MM.1S (cell line): ENCODE results near the gene RPL3.

Experiments used
- DNase-seq: peaks from one replicate; pipeline ENCODE4 v3.0.0-alpha.2; 2015
- H2AFZ ChIP-seq: fragments of 300-600 bp; sonication (generic); 2 replicates; pipeline ENCODE4 v1.6.0; 2016; ENCODE audit warnings: antibody characterized with exemption, low read length
- H3F3A ChIP-seq: fragments of 300-600 bp; sonication (generic); 2 replicates; pipeline ENCODE4 v1.6.1; 2016; ENCODE audit warnings: mild to moderate bottlenecking, antibody characterized with exemption, low read length, moderate library complexity, mixed read lengths; ENCODE audit not compliant: insufficient read depth
- H3K27ac ChIP-seq: fragments of 300-600 bp; sonication (generic); 2 replicates; pipeline ENCODE4 v1.5.1; 2016; ENCODE audit warnings: mild to moderate bottlenecking, low read length
- H3K27me3 ChIP-seq: fragments of 300-600 bp; sonication (generic); replicated peaks from 2 replicates; pipeline ENCODE4 v1.6.0; 2016; ENCODE audit warnings: low read length; ENCODE audit not compliant: insufficient read depth
- H3K36me3 ChIP-seq: fragments of 300-600 bp; sonication (generic); replicated peaks from 2 replicates; pipeline ENCODE4 v1.6.1; 2016; ENCODE audit warnings: mild to moderate bottlenecking, low read length, mixed read lengths; ENCODE audit not compliant: insufficient read depth
- H3K4me1 ChIP-seq: fragments of 300-600 bp; sonication (generic); 2 replicates; pipeline ENCODE4 v1.6.1; 2016; ENCODE audit warnings: low read length, mixed read lengths
- H3K4me2 ChIP-seq: fragments of 300-600 bp; sonication (generic); 2 replicates; pipeline ENCODE4 v1.6.0; 2016; ENCODE audit warnings: low read depth, low read length
- H3K4me3 ChIP-seq: fragments of 300-600 bp; sonication (generic); 2 replicates; pipeline ENCODE4 v1.5.1; 2016; ENCODE audit warnings: low read length, mixed read lengths
- H3K79me2 ChIP-seq: fragments of 300-600 bp; sonication (generic); 2 replicates; pipeline ENCODE4 v1.6.1; 2016; ENCODE audit warnings: mixed run types, low read length, mixed read lengths
- H3K9ac ChIP-seq: fragments of 300-600 bp; sonication (generic); 2 replicates; pipeline ENCODE4 v1.6.1; 2016; ENCODE audit warnings: low read length, mixed read lengths
- H3K9me2 ChIP-seq: fragments of 300-600 bp; sonication (generic); replicated peaks from 2 replicates; pipeline ENCODE4 v1.6.1; 2016; ENCODE audit warnings: mild to moderate bottlenecking, low read length, mixed read lengths; ENCODE audit not compliant: insufficient read depth
- H3K9me3 ChIP-seq: fragments of 300-600 bp; sonication (generic); replicated peaks from 2 replicates; pipeline ENCODE4 v1.6.1; 2016; ENCODE audit warnings: mild to moderate bottlenecking, low read length, mixed read lengths; ENCODE audit not compliant: insufficient read depth
- H4K20me1 ChIP-seq: fragments of 300-600 bp; sonication (generic); 2 replicates; pipeline ENCODE4 v1.6.1; 2016; ENCODE audit warnings: mild to moderate bottlenecking, low read length, moderate library complexity, mixed read lengths; ENCODE audit not compliant: insufficient read depth
- CTCF ChIP-seq: fragments of 300-600 bp; sonication (generic); IDR thresholded peaks from 2 replicates; pipeline ENCODE4 v1.5.1; 2016; ENCODE audit warnings: antibody characterized with exemption, low read length, mixed read lengths
- EZH2 ChIP-seq: fragments of 300-600 bp; sonication (generic); optimal IDR thresholded peaks from 2 replicates; pipeline ENCODE3; 2017; ENCODE audit warnings: low read depth, mild to moderate bottlenecking, antibody characterized with exemption, low read length, mixed read lengths
- EZH2phosphoT487 ChIP-seq: fragments of 300-600 bp; sonication (generic); IDR thresholded peaks from 2 replicates; pipeline ENCODE4 v1.6.1; 2018; ENCODE audit warnings: antibody characterized with exemption, low read length

RPL3 gene

GRCh38 chr22:39298241-39298987 lies 21.0 kb downstream of the RPL3 start:
- Histone ChIP-seq H3K27me3 (no peaks in the 10 kb centered on the region), H3K4me1 (peaks cover 9% of the 10 kb centered on the region), H4K20me1 (no peaks in the 10 kb centered on the region), H3K9me3 (no peaks in the 10 kb centered on the region), H3F3A (no peaks in the 10 kb centered on the region), H3K79me2 (no peaks in the 10 kb centered on the region), H3K27ac (no peak overlapping the region), H2AFZ (no peak overlapping the region), H3K9ac (no peak overlapping the region), H3K4me2 (no peak overlapping the region), H3K36me3 (no peaks in the 10 kb centered on the region), H3K4me3 (no peak overlapping the region), H3K9me2 (no peaks in the 10 kb centered on the region)
- DNase-seq = no peak
- TF ChIP-seq EZH2phosphoT487 (no peak), EZH2 (no peak), CTCF (no peak)

- Histone ChIP-seq H3K9ac (peak overlapping the region; percentile 8; the same call in 1 of the 2 replicates), H3K27me3 (no peaks in the 10 kb centered on the region), H3K9me3 (no peaks in the 10 kb centered on the region), H3F3A (no peaks in the 10 kb centered on the region), H3K4me3 (no peak overlapping the region), H3K79me2 (no peaks in the 10 kb centered on the region), H3K36me3 (no peaks in the 10 kb centered on the region), H3K9me2 (no peaks in the 10 kb centered on the region), H3K4me2 (peak overlapping the region; percentile 4; the same call in 1 of the 2 replicates), H3K4me1 (peaks cover 9% of the 10 kb centered on the region), H2AFZ (no peak overlapping the region), H3K27ac (no peak overlapping the region), H4K20me1 (no peaks in the 10 kb centered on the region)
- no peak for TF ChIP-seq EZH2
- TF ChIP-seq EZH2phosphoT487 = no peak
- TF ChIP-seq CTCF = no peak
- DNase-seq = peak; percentile 67
Measured at GRCh38 chr22:39297490-39298240, 21.8 kb downstream of the RPL3 start.

GRCh38 chr22:39296981-39297489 lies 22.4 kb downstream of the RPL3 start:
- no peak overlapping the region for H2AFZ ChIP-seq

More at GRCh38 chr22:39296981-39297489, 22.4 kb downstream of the RPL3 start:
- H3K9ac ChIP-seq = peak overlapping the region; percentile 8; the same call in 1 of the 2 replicates
- peaks cover 9% of the 10 kb centered on the region for H3K4me1 ChIP-seq
- H3K4me3 ChIP-seq = no peak overlapping the region
- DNase-seq = peak; percentile 1
- TF ChIP-seq CTCF = no peak
- no peak for TF ChIP-seq EZH2
- TF ChIP-seq EZH2phosphoT487 = no peak
- H3K9me2 ChIP-seq = no peaks in the 10 kb centered on the region
- H3K4me2 ChIP-seq = peak overlapping the region; percentile 4; the same call in 1 of the 2 replicates
- H3F3A ChIP-seq = no peaks in the 10 kb centered on the region
- H3K79me2 ChIP-seq = no peaks in the 10 kb centered on the region
- no peaks in the 10 kb centered on the region for H3K9me3 ChIP-seq
- no peak overlapping the region for H3K27ac ChIP-seq
- H4K20me1 ChIP-seq = no peaks in the 10 kb centered on the region
- no peaks in the 10 kb centered on the region for H3K36me3 ChIP-seq
- no peaks in the 10 kb centered on the region for H3K27me3 ChIP-seq
